ENCODE measurements around the gene TACC3. TPM values are rescaled to one million over a fixed set of nuclear protein-coding genes. Genes with fewer than 3 reads are reported as not detected.

The TACC3 gene
- total RNA-seq, 1 donor from 2014 or later, result 159 TPM

GRCh38 chr4:1768367-1769034 lies 47.2 kb downstream of the TACC3 start:
- DNase-seq (ENCODE audit: low read depth, low spot score), result no peak
- Mint-ChIP-seq H3K36me3 (ENCODE audit: low read depth) (no peaks in the 10 kb centered on the region), H3K27ac (ENCODE audit: unreplicated experiment) (no peak overlapping the region), H3K9me3 (no peaks in the 10 kb centered on the region), H3K4me1 (peaks cover 7% of the 10 kb centered on the region), H3K27me3 (ENCODE audit: low read depth) (peaks cover 8% of the 10 kb centered on the region), H3K4me3 (peak overlapping the region; percentile 49)
- no peak for TF ChIP-seq CTCF (conservative IDR thresholded peaks at IDR 0.05)

DNA sequence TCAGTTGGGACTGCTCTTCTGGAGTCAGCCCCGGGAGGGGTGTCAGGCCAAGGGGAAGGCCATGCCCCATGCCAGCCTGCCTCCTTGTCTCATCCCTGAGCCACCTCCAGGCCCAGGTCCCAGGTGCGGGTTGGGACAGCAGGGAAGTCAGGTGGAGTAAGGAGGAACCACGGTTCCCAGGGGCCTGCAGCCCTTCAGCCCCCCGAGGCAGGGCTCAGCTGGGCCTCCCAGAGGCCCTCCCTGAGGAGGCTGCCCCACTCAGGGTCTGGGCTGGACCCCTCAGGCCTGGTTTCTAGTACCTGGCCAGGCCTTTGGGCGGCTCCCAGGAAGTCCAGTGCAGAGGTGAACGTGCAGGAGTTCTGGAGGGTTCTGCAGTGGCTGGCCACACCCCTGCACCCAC lies 48.4 kb downstream of the TACC3 start:
- H3K9me3 Mint-ChIP-seq, result no peaks in the 10 kb centered on the region
- no peaks in the 10 kb centered on the region for H3K36me3 Mint-ChIP-seq (ENCODE audit: low read depth)
- H3K4me1 Mint-ChIP-seq, result peaks cover 7% of the 10 kb centered on the region
- H3K27me3 Mint-ChIP-seq (ENCODE audit: low read depth), result peaks cover 8% of the 10 kb centered on the region
- no peak overlapping the region for H3K4me3 Mint-ChIP-seq
- no peak overlapping the region for H3K27ac Mint-ChIP-seq (ENCODE audit: unreplicated experiment)
- no peak for DNase-seq (ENCODE audit: low read depth, low spot score)
- no peak for TF ChIP-seq CTCF (conservative IDR thresholded peaks at IDR 0.05)

GRCh38 chr4:1770245-1770644 lies 48.9 kb downstream of the TACC3 start:
- TF ChIP-seq CTCF (conservative IDR thresholded peaks at IDR 0.05), result no peak
- Mint-ChIP-seq H3K27ac (ENCODE audit: unreplicated experiment) (no peak overlapping the region), H3K4me3 (no peak overlapping the region), H3K36me3 (ENCODE audit: low read depth) (no peaks in the 10 kb centered on the region), H3K4me1 (peaks cover 7% of the 10 kb centered on the region), H3K27me3 (ENCODE audit: low read depth) (peaks cover 8% of the 10 kb centered on the region), H3K9me3 (no peaks in the 10 kb centered on the region)
- DNase-seq (ENCODE audit: low read depth, low spot score), result no peak

GRCh38 chr4:1770791-1771231 lies 49.5 kb downstream of the TACC3 start:
- peaks cover 11% of the 10 kb centered on the region for H3K4me1 Mint-ChIP-seq
- DNase-seq (ENCODE audit: low read depth, low spot score), result no peak
- H3K36me3 Mint-ChIP-seq (ENCODE audit: low read depth), result no peaks in the 10 kb centered on the region
- H3K27ac Mint-ChIP-seq (ENCODE audit: unreplicated experiment), result no peak overlapping the region
- H3K4me3 Mint-ChIP-seq, result no peak overlapping the region
- H3K9me3 Mint-ChIP-seq, result no peaks in the 10 kb centered on the region
- peaks cover 7% of the 10 kb centered on the region for H3K27me3 Mint-ChIP-seq (ENCODE audit: low read depth)
- TF ChIP-seq CTCF (conservative IDR thresholded peaks at IDR 0.05), result no peak

GRCh38 chr4:1771555-1772305 lies 50.4 kb downstream of the TACC3 start:
- Mint-ChIP-seq H3K36me3 (ENCODE audit: low read depth) (no peaks in the 10 kb centered on the region), H3K27me3 (ENCODE audit: low read depth) (peaks cover 7% of the 10 kb centered on the region), H3K4me3 (no peak overlapping the region), H3K4me1 (peaks cover 19% of the 10 kb centered on the region), H3K27ac (ENCODE audit: unreplicated experiment) (no peak overlapping the region), H3K9me3 (no peaks in the 10 kb centered on the region)
- no peak for DNase-seq (ENCODE audit: low read depth, low spot score)
- TF ChIP-seq CTCF (conservative IDR thresholded peaks at IDR 0.05), result no peak

Data from neural crest cell (in vitro differentiated cells).